Transverse colon (tissue), 4 donors: Measurements from ENCODE around the gene EPHB6. TPM values are rescaled to one million over a fixed set of nuclear protein-coding genes. Genes with fewer than 3 reads are reported as not detected.

Experiments used
- DNase-seq: peaks from one replicate; pipeline ENCODE4 v3.0.0-alpha.2; 2019
- H3K27ac ChIP-seq, 4 donors: fragments of 200-600 bp; sonication (generic); 2 replicates each; pipeline ENCODE4 v1.5.1; 2016 to 2018; ENCODE audit warnings: inconsistent platforms in 4 of 4
- H3K27me3 ChIP-seq: fragments of 200-600 bp; sonication (generic); 2 replicates; pipeline ENCODE4 v1.5.1; 2017; ENCODE audit warnings: inconsistent platforms
- H3K36me3 ChIP-seq, 4 donors: fragments of 200-600 bp; sonication (generic); 2 replicates each; pipeline ENCODE4 v1.5.1; 2017 to 2019; ENCODE audit warnings: inconsistent platforms in 4 of 4
- H3K4me1 ChIP-seq, 4 donors: fragments of 200-600 bp; sonication (generic); 2 replicates each; pipeline ENCODE4 v1.5.1; 2017 to 2020; ENCODE audit warnings: inconsistent platforms in 4 of 4
- H3K4me3 ChIP-seq, 4 donors: fragments of 200-600 bp; sonication (generic); 1 replicate in 1 of 4; 2 replicates in 3 of 4; pipeline versions ENCODE4 v1.5.1 to v1.6.1; 2017 to 2019; ENCODE audit warnings: inconsistent platforms in 4 of 4
- H3K9me3 ChIP-seq, 2 donors: fragments of 200-600 bp; sonication (generic); 2 replicates each; pipeline ENCODE4 v1.5.1; 2017 to 2019; ENCODE audit warnings: inconsistent platforms in 2 of 2
- EP300 ChIP-seq: sonication (generic); formaldehyde crosslinking; IDR thresholded peaks from one replicate; pipeline ENCODE4 v1.6.1; 2017; ENCODE audit warnings: antibody characterized with exemption, low read depth
- POLR2A ChIP-seq: fragments of 450-650 bp; IDR thresholded peaks from one replicate; pipeline ENCODE4 v1.6.1; 2016; ENCODE audit warnings: antibody characterized with exemption, mild to moderate bottlenecking, moderate library complexity
- POLR2AphosphoS5 ChIP-seq, 3 donors: sonication (generic); formaldehyde crosslinking; IDR thresholded peaks; one replicate each; pipeline ENCODE4 v1.6.1; 2016; ENCODE audit warnings: antibody characterized with exemption in 3 of 3
- WGBS, 2 donors: methylation state at CpG; one replicate each; pipeline ENCODE4 v1.1.5; 2018; ENCODE audit warnings: low coverage in 1 of 2; 5-methylcytosine and 5-hydroxymethylcytosine counted together
- in situ Hi-C, 4 donors: fragments of 200-750 bp; cut with MboI; loops; one replicate each; pipeline versions ENCODE4 v1.15.0 to v1.15.1; 2017; ENCODE audit warnings: low sequenced_read_pairs in 3 of 4, low pct_ligation_motif_present in 1 of 4, low pct_unique_long_range_greater_than_20kb in 1 of 4
- intact Hi-C: fragments of 100-400 bp; cut with DNase I; formaldehyde crosslinking; loops from one replicate; pipeline ENCODE4 v1.15.1; 2023; ENCODE audit warnings: low total_unique reads
- total RNA-seq, 4 donors: library from RNA; depleted of rRNA; stranded (reverse); fragments of >200 nt; gene quantifications; one replicate each; pipeline ENCODE4 v1.1.0, GENCODE V29; 2016
- TF ChIP-seq, protein P1 (sequence below), 5 experiments: fragments of 200-600 bp in 3 of 5; fragments of 450-650 bp in 2 of 5; sonication (generic) in 3 of 5; IDR thresholded peaks; 1 replicate in 2 of 5; 2 replicates in 3 of 5; pipeline ENCODE4 v1.5.1; 2016 to 2017; ENCODE audit warnings: antibody characterized with exemption in 5 of 5, inconsistent platforms in 3 of 5, mild to moderate bottlenecking in 2 of 5, moderate library complexity in 1 of 5

The EPHB6 gene
- total RNA-seq, 4 donors from 2014 or later, result 2.9 to 10.2 (median 4.5) TPM

DNA sequence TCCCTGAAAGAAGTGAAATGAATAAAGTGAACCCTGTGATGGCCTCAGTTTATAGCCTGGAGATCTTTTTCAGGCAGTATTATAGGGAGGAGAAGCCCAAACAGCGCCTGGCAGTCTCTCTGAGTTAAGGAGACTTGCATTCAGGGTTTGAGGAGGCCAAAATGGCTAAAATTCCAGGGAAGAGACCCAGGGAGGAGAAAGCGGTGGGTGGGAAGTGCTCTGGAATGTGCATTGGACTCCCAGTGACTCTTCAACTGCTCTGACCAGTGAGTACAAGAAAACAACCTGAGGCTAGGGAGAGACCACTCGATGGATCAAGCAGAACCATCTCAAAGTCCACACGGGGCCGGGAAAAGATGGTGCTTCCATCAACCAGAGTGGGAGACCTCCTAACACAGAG is 35.3 kb upstream of the EPHB6 start:
- Histone ChIP-seq H3K36me3 (no peaks in the 10 kb centered on the region), H3K4me1 (no peaks in the 10 kb centered on the region), H3K4me3 (no peak overlapping the region), H3K27ac (no peak overlapping the region), H3K27me3 (peaks cover 7% of the 10 kb centered on the region), H3K9me3 (no peaks in the 10 kb centered on the region)
- TF ChIP-seq POLR2AphosphoS5 (IDR thresholded peaks at IDR 0.05) (no peak), EP300 (no peak), POLR2A (no peak)
- TF ChIP-seq, protein P1, sequence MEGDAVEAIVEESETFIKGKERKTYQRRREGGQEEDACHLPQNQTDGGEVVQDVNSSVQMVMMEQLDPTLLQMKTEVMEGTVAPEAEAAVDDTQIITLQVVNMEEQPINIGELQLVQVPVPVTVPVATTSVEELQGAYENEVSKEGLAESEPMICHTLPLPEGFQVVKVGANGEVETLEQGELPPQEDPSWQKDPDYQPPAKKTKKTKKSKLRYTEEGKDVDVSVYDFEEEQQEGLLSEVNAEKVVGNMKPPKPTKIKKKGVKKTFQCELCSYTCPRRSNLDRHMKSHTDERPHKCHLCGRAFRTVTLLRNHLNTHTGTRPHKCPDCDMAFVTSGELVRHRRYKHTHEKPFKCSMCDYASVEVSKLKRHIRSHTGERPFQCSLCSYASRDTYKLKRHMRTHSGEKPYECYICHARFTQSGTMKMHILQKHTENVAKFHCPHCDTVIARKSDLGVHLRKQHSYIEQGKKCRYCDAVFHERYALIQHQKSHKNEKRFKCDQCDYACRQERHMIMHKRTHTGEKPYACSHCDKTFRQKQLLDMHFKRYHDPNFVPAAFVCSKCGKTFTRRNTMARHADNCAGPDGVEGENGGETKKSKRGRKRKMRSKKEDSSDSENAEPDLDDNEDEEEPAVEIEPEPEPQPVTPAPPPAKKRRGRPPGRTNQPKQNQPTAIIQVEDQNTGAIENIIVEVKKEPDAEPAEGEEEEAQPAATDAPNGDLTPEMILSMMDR (IDR thresholded peaks at IDR 0.05), result no peak
- in situ Hi-C loops, result no loop called here
- WGBS, 2 donors, result 74 to 85% methylated on average over 4 to 5 of the region's 5 CpGs
- no peak for DNase-seq
- intact Hi-C loops, result no loop called here

DNA sequence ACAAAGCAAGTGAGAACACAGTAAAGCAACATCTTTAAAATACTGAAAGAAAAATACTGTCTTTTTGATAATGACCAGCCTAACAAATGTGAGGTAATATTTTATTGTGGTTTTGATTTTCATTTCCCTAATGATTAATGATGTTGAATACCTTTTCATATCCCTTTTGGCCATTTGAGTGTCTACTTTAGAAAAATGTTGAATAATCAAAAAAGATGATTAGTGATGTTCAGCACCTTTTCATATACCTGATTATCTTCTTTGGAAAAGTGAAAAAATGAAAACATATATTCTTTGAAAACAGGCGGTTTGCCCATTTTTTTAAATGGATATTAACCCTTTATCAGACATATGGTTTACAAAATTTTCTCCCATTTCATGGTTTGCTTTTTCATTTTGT is 32.2 kb upstream of the EPHB6 start:
- intact Hi-C loops, result no loop called here
- no peak overlapping the region for H3K27ac ChIP-seq
- no peak overlapping the region for H3K4me3 ChIP-seq
- no peaks in the 10 kb centered on the region for H3K9me3 ChIP-seq
- no peaks in the 10 kb centered on the region for H3K36me3 ChIP-seq
- peaks cover 5% of the 10 kb centered on the region for H3K27me3 ChIP-seq
- DNase-seq, result no peak
- TF ChIP-seq POLR2AphosphoS5 (IDR thresholded peaks at IDR 0.05) (no peak), EP300 (no peak), POLR2A (no peak)
- TF ChIP-seq, protein P1 (IDR thresholded peaks at IDR 0.05), result no peak
- WGBS, 2 donors, result 0% methylated on average over 1 of the region's 1 CpG
- H3K4me1 ChIP-seq, result no peaks in the 10 kb centered on the region
- in situ Hi-C loops, result no loop called here

DNA sequence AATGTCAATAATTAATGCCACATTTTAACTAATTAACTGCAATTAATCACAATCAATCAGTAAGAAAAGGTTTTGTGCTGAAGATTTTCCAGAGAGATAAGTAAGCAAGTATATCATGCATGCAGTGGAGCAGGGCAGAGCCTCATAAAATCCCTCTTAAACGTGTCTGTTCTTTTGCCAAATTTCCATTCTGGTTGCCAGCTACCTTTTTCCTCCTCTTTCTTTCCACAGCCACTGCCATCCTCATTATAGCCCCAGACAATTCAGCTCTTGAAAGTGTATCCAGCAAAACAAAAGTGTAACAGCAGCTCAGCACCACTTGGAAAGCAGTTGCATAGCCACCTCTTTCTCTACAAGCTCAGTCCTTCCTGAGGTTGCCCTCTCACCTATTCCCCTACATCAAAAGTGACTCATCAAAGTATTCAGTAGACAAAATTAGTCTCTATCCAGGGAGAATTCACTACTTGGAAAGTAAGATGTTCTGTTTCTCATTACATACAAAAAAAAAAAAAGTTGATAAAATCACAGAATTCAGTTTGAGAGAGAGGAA is 26.9 kb upstream of the EPHB6 start:
- intact Hi-C loops, result no loop called here
- in situ Hi-C loops, result no loop called here
- Histone ChIP-seq H3K27me3 (peaks cover 3% of the 10 kb centered on the region), H3K4me1 (no peaks in the 10 kb centered on the region), H3K9me3 (no peaks in the 10 kb centered on the region), H3K36me3 (no peaks in the 10 kb centered on the region), H3K4me3 (no peak overlapping the region), H3K27ac (no peak overlapping the region)
- TF ChIP-seq, protein P1 (IDR thresholded peaks at IDR 0.05), result no peak
- TF ChIP-seq POLR2A (no peak), EP300 (no peak), POLR2AphosphoS5 (IDR thresholded peaks at IDR 0.05) (no peak)
- DNase-seq, result no peak
- WGBS, 2 donors, result 12 to 17% methylated on average over 1 of the region's 1 CpG

DNA sequence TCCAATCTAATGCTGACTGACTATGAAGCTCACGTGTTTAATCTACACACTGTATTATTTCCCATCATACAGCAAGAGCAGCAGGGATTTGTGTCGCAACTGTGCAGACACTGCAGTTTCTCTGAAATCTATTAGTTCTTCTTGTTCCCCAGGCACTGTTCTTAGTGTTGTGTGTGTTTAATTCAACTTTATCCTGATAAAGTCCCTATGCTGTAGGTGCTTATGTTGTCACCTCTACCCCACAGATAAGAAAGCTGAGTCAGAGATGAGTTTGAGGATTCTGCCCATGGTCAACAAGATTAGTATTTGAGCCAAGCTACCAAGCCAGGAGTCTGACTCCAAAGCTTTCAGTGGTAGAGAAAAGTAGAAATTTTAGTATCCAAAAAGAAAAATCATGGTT is 22.5 kb upstream of the EPHB6 start:
- DNase-seq, result no peak
- Histone ChIP-seq H3K4me3 (no peak overlapping the region), H3K27ac (no peak overlapping the region), H3K36me3 (no peaks in the 10 kb centered on the region), H3K9me3 (no peaks in the 10 kb centered on the region), H3K27me3 (no peaks in the 10 kb centered on the region), H3K4me1 (no peaks in the 10 kb centered on the region)
- in situ Hi-C loops, result no loop called here
- intact Hi-C loops, result no loop called here
- 59% methylated on average over 2 of the region's 2 CpGs; no CpG with 5 or more reads in 1 of the 2 donors for WGBS, 2 donors
- no peak for TF ChIP-seq EP300
- no peak for TF ChIP-seq POLR2A
- TF ChIP-seq, protein P1 (IDR thresholded peaks at IDR 0.05), result no peak
- TF ChIP-seq POLR2AphosphoS5 (IDR thresholded peaks at IDR 0.05), result no peak
